HG03135 (cell line): Measurements from ENCODE around the gene CABLES1.

Source experiments
- ATAC-seq: cut with Tn5 transposase; IDR thresholded peaks from one replicate; pipeline ENCODE4 v1.9.1; 2021; ENCODE audit warnings: mild to moderate bottlenecking, moderate library complexity; ENCODE audit not compliant: unreplicated experiment

Gene CABLES1

GRCh38 chr18:23211146-23211545 lies 75.9 kb downstream of the CABLES1 start:
- no peak for ATAC-seq

DNA sequence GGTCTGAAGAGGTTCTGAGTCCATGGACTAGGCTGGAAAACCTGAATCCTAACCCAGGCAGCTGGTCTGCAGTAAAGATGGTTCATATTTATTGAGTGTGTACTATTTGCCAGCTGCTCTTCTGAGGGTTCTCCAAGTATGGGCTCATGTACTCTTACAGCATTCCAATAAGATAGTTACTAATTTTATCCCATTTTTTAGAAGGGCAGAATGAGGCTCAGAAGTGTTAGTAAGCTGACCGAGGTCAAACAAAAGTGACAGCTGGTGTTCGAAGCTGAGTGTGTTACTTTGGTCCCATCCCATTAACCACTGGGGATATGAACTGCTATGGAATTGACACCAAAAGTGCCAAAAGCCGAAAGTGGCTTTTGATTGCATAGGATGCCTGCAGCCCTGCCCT lies 76.9 kb downstream of the CABLES1 start:
- ATAC-seq: no peak

GRCh38 chr18:23213200-23213599 lies 77.9 kb downstream of the CABLES1 start:
- no peak for ATAC-seq

GRCh38 chr18:23217781-23218180 lies 82.5 kb downstream of the CABLES1 start:
- ATAC-seq: no peak

GRCh38 chr18:23220355-23220754 lies 85.1 kb downstream of the CABLES1 start:
- no peak for ATAC-seq

GRCh38 chr18:23223641-23224040 lies 88.4 kb downstream of the CABLES1 start:
- ATAC-seq: no peak

DNA sequence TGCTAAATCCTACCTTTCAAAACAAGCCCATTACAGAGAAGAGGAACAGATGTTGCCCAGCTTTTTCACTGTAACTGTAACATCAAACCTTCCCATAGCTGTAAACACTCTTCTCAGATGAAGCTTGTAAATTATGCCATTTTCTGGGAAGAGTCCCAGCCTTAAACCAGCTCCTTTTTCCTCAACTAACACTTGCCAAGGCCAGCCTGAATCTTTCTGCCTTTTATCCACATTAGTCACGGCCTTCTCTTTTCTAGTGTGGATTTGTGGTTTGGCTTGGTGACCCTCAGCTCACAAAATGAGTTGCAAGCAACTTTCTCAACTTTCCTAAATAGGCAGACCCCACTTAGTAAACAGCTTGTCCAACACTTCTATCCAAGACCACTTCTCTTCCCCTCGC lies 90.2 kb downstream of the CABLES1 start:
- ATAC-seq: no peak

GRCh38 chr18:23226391-23226790 lies 91.1 kb downstream of the CABLES1 start:
- ATAC-seq: no peak

GRCh38 chr18:23226930-23227725 lies 91.8 kb downstream of the CABLES1 start:
- no peak for ATAC-seq

DNA sequence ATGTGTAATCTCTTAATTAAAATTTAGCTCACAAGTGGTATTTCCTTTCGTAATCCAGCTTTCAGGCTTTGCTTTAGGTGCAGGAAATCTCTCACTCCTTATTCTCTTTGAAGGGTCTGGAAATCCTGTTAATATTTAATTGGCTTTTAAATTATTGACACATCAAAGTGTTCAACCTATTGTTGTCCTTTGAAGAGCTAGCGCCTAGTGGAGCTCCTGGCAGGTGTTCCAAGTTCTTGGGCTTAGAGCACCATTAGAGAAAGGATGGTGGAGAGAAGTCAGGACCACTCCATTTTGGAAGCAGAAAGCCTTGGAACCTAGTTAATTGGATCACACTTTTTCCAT lies 92.4 kb downstream of the CABLES1 start:
- no peak for ATAC-seq

GRCh38 chr18:23228102-23229061 lies 93.1 kb downstream of the CABLES1 start:
- peak; percentile 40 for ATAC-seq

GRCh38 chr18:23229472-23229871 lies 94.2 kb downstream of the CABLES1 start:
- ATAC-seq: no peak

- no peak for ATAC-seq
Measured at GRCh38 chr18:23230686-23231085, 95.4 kb downstream of the CABLES1 start.

- peak; percentile 85 for ATAC-seq
Measured at GRCh38 chr18:23231340-23232021, 96.2 kb downstream of the CABLES1 start.

GRCh38 chr18:23232331-23232730 lies 97.0 kb downstream of the CABLES1 start:
- ATAC-seq: no peak

- no peak for ATAC-seq
Measured at GRCh38 chr18:23234619-23235018, 99.3 kb downstream of the CABLES1 start.

GRCh38 chr18:23235336-23235735 lies 100.1 kb downstream of the CABLES1 start:
- no peak for ATAC-seq

GRCh38 chr18:23235860-23236259 lies 100.6 kb downstream of the CABLES1 start:
- ATAC-seq: no peak

GRCh38 chr18:23236876-23237468 lies 101.7 kb downstream of the CABLES1 start:
- ATAC-seq: no peak

DNA sequence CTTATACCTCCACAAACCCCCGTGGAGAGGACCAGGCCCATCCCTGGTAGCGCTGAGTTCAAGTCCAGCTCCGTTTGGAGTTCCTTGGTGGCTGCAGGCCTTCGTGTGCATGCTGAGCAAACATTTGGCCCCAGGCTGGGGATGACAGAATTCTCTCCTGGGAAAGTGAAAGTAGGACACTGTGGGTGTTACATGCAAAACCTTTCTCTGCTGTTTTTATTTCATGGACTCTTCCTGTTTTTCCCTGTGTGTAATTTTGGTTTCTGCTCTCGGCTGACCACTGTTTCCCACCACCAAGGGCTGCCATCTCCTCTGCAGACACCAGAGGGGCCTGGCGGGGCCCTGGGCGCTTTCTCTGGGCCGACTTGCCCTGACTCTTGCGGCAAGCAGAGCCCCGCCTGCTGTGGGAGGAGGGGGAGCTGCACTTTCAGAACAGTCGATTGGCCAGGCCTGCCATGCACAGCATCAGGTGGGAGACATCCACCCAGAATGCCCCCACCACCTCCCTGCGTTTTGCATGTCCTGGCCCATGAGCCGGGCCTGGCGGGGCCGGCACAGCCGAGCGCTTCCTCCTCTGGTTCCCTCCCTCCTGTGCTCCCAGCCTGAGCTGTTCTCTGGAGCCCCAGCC lies 102.4 kb downstream of the CABLES1 start:
- peak; percentile 61 for ATAC-seq

- no peak for ATAC-seq
Measured at GRCh38 chr18:23238152-23238531, 102.9 kb downstream of the CABLES1 start.
